Hypothalamus (tissue), 51 donors: Measurements from ENCODE around the gene RAB3GAP2.
"Not testable (repeated sequence)": the region's sequence is repeated elsewhere in the genome, so short reads cannot be mapped to it uniquely, and the experiment has no call there.

Source experiments
- DNase-seq, 51 donors: peaks; one replicate each; lab custom pipeline; 2025; lab: John Stamatoyannopoulos, UW

The RAB3GAP2 gene

GRCh38 chr1:220213382-220213983 is 58.8 kb downstream of the RAB3GAP2 start:
- no peak for DNase-seq

GRCh38 chr1:220207411-220207810 is 64.8 kb downstream of the RAB3GAP2 start:
- no peak for DNase-seq

- DNase-seq: not testable (repeated sequence)
Observed at GRCh38 chr1:220204758-220205157, 67.5 kb downstream of the RAB3GAP2 start.

GRCh38 chr1:220203816-220204215 is 68.4 kb downstream of the RAB3GAP2 start:
- DNase-seq: no peak

- no peak for DNase-seq
Observed at GRCh38 chr1:220198186-220199005, 73.9 kb downstream of the RAB3GAP2 start.

- DNase-seq: no peak
Observed at GRCh38 chr1:220195701-220196100, 76.6 kb downstream of the RAB3GAP2 start.

- DNase-seq: no peak
Observed at GRCh38 chr1:220189750-220190347, 82.4 kb downstream of the RAB3GAP2 start.

- no peak for DNase-seq
Observed at GRCh38 chr1:220188538-220188937, 83.7 kb downstream of the RAB3GAP2 start.

GRCh38 chr1:220186752-220187151 is 85.5 kb downstream of the RAB3GAP2 start:
- no peak for DNase-seq

GRCh38 chr1:220184506-220184905 is 87.7 kb downstream of the RAB3GAP2 start:
- no peak for DNase-seq

- no peak for DNase-seq
Observed at GRCh38 chr1:220182656-220183055, 89.6 kb downstream of the RAB3GAP2 start.

GRCh38 chr1:220182111-220182510 is 90.1 kb downstream of the RAB3GAP2 start:
- DNase-seq: no peak

- no peak for DNase-seq
Observed at GRCh38 chr1:220176540-220176939, 95.7 kb downstream of the RAB3GAP2 start.

- no peak for DNase-seq
Observed at GRCh38 chr1:220170836-220171526, 101.3 kb downstream of the RAB3GAP2 start.

- DNase-seq: not testable (repeated sequence)
Observed at GRCh38 chr1:220169887-220170286, 102.4 kb downstream of the RAB3GAP2 start.

- DNase-seq: no peak
Observed at GRCh38 chr1:220166853-220167252, 105.4 kb downstream of the RAB3GAP2 start.

GRCh38 chr1:220164517-220164916 is 107.7 kb downstream of the RAB3GAP2 start:
- DNase-seq: no peak

- no peak for DNase-seq
Observed at GRCh38 chr1:220164116-220164515, 108.1 kb downstream of the RAB3GAP2 start.

GRCh38 chr1:220160027-220160426 is 112.2 kb downstream of the RAB3GAP2 start:
- DNase-seq: no peak

GRCh38 chr1:220159041-220159440 is 113.2 kb downstream of the RAB3GAP2 start:
- DNase-seq: no peak

- DNase-seq: not testable (repeated sequence)
Observed at GRCh38 chr1:220158530-220158929, 113.7 kb downstream of the RAB3GAP2 start.
